ENCODE data around the gene EIF3K. TPM values are rescaled to one million over a fixed set of nuclear protein-coding genes. Genes with fewer than 3 reads are reported as not detected.

The EIF3K gene
- total RNA-seq, 1 experiment from 2014 or later, result 2,011 TPM

DNA sequence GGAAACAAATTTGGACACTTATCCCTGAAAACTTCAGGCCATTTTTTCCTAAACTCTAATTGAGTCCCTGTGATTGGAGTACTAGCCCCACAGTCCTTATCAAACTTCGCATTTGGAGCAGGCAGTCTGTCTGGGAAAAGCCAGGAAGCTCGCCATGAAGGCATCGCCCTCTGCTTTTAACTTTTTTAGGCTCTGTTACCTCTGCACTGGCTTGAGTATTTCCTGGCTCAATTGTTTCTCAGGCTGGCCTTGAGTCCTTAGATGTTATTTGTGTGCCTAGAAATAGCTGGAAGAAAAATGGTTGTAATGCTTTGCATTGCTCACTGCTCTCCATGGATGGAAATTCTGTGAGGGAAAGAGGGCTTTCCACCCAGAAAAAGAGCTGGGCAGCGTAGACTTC lies 52.7 kb downstream of the EIF3K start:
- Histone ChIP-seq H3K27me3 (ENCODE audit: control insufficient read depth, insufficient read depth, low read length) (no peaks in the 10 kb centered on the region), H3K36me3 (ENCODE audit: control insufficient read depth, insufficient read depth, low read length) (peaks cover 13% of the 10 kb centered on the region), H3K4me1 (ENCODE audit: control insufficient read depth, insufficient read depth, low read length) (peaks cover 92% of the 10 kb centered on the region), H3K4me3 (ENCODE audit: low read depth in 2 of 2, low read length in 2 of 2) (no peak overlapping the region), H3K9me3 (ENCODE audit: control insufficient read depth, insufficient read depth, low read depth, low read length) (no peaks in the 10 kb centered on the region), H3K27ac (ENCODE audit: low read length) (peak overlapping the region; percentile 96)
- ATAC-seq, result no peak
- TF ChIP-seq SIN3A (IDR thresholded peaks at IDR 0.05; ENCODE audit: borderline replicate concordance, insufficient read depth, low read depth, low read length) (no peak), POLR2AphosphoS5 (IDR thresholded peaks at IDR 0.05; ENCODE audit: low read depth, low read length) (no peak), TCF7L2 (IDR thresholded peaks at IDR 0.05; ENCODE audit: low read depth, low read length) (no peak)
- TF ChIP-seq, protein P1, sequence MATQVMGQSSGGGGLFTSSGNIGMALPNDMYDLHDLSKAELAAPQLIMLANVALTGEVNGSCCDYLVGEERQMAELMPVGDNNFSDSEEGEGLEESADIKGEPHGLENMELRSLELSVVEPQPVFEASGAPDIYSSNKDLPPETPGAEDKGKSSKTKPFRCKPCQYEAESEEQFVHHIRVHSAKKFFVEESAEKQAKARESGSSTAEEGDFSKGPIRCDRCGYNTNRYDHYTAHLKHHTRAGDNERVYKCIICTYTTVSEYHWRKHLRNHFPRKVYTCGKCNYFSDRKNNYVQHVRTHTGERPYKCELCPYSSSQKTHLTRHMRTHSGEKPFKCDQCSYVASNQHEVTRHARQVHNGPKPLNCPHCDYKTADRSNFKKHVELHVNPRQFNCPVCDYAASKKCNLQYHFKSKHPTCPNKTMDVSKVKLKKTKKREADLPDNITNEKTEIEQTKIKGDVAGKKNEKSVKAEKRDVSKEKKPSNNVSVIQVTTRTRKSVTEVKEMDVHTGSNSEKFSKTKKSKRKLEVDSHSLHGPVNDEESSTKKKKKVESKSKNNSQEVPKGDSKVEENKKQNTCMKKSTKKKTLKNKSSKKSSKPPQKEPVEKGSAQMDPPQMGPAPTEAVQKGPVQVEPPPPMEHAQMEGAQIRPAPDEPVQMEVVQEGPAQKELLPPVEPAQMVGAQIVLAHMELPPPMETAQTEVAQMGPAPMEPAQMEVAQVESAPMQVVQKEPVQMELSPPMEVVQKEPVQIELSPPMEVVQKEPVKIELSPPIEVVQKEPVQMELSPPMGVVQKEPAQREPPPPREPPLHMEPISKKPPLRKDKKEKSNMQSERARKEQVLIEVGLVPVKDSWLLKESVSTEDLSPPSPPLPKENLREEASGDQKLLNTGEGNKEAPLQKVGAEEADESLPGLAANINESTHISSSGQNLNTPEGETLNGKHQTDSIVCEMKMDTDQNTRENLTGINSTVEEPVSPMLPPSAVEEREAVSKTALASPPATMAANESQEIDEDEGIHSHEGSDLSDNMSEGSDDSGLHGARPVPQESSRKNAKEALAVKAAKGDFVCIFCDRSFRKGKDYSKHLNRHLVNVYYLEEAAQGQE (IDR thresholded peaks at IDR 0.05; ENCODE audit: insufficient read depth in 1 of 2, low read depth in 2 of 2, low read length in 1 of 2), result no peak
- TF ChIP-seq, protein P2, sequence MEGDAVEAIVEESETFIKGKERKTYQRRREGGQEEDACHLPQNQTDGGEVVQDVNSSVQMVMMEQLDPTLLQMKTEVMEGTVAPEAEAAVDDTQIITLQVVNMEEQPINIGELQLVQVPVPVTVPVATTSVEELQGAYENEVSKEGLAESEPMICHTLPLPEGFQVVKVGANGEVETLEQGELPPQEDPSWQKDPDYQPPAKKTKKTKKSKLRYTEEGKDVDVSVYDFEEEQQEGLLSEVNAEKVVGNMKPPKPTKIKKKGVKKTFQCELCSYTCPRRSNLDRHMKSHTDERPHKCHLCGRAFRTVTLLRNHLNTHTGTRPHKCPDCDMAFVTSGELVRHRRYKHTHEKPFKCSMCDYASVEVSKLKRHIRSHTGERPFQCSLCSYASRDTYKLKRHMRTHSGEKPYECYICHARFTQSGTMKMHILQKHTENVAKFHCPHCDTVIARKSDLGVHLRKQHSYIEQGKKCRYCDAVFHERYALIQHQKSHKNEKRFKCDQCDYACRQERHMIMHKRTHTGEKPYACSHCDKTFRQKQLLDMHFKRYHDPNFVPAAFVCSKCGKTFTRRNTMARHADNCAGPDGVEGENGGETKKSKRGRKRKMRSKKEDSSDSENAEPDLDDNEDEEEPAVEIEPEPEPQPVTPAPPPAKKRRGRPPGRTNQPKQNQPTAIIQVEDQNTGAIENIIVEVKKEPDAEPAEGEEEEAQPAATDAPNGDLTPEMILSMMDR (IDR thresholded peaks at IDR 0.05), result no peak
- POLR2A ChIA-PET, result interaction anchor here (0.5 to 2.2 kb wide), 5 partner anchors 8 to 54 kb away, joined by 3 to 10 read pairs (median 6); partner anchors contain the start of gene ACTN4
- BruUV-seq (replicated peaks), result TSS peak; percentile 2
- in situ Hi-C loops (cut with HindIII; ENCODE audit: low pct_unique_long_range_greater_than_20kb, low sequenced_read_pairs) (loop anchor here (25.0 kb wide), 2 partner anchors 1116 to 1666 kb away; partner anchors contain the start of genes C19orf47, LEUTX and PLD3), intact Hi-C loops (cut with micrococcal nuclease; ENCODE audit: unreplicated experiment) (no loop called here)
- no peak for DNase-seq (ENCODE audit: low read depth, low spot score)
- CTCF ChIA-PET, result interaction anchor here (0.5 to 1.1 kb wide), 3 partner anchors 11 to 606 kb away, joined by 5 to 12 read pairs (median 7); no protein-coding TSS in a partner anchor

DNA sequence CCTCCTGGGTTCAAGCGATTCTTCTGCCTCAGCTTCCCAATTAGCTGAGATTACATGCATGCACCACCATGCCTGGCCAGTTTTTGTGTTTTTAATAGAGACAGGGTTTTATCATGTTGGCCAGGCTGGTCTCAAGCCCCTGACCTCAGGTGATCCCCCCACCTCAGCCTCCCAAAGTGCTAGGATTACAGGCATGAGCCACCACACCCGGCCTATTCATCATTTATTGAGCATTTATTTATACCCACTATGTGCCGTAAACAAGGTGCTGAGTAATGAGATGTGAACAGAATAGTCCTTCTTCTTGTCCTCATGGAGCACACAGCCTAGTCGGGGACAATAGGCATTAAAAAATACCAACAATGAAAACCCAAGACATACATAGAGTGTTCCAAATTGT lies 54.0 kb downstream of the EIF3K start:
- BruUV-seq (replicated peaks), result no TSS peak
- peak overlapping the region; percentile 49 for H3K27ac ChIP-seq (ENCODE audit: low read length)
- peaks cover 9% of the 10 kb centered on the region for H3K36me3 ChIP-seq (ENCODE audit: control insufficient read depth, insufficient read depth, low read length)
- POLR2A ChIA-PET, result interaction anchor here (0.7 kb wide), 1 partner anchor 13 kb away, joined by 3 read pairs; no protein-coding TSS in a partner anchor
- no peak overlapping the region for H3K4me3 ChIP-seq (ENCODE audit: low read depth in 2 of 2, low read length in 2 of 2)
- intact Hi-C loops (cut with micrococcal nuclease; ENCODE audit: unreplicated experiment), result no loop called here
- ATAC-seq (no peak), DNase-seq (ENCODE audit: low read depth, low spot score) (no peak)
- peaks cover 92% of the 10 kb centered on the region for H3K4me1 ChIP-seq (ENCODE audit: control insufficient read depth, insufficient read depth, low read length)
- in situ Hi-C loops (cut with HindIII; ENCODE audit: low pct_unique_long_range_greater_than_20kb, low sequenced_read_pairs), result loop anchor here (25.0 kb wide), 2 partner anchors 1114 to 1664 kb away; partner anchors contain the start of genes C19orf47, LEUTX and PLD3
- CTCF ChIA-PET, result interaction anchor here (0.7 kb wide), 1 partner anchor 61 kb away, joined by 15 read pairs; no protein-coding TSS in a partner anchor
- TF ChIP-seq SIN3A (IDR thresholded peaks at IDR 0.05; ENCODE audit: borderline replicate concordance, insufficient read depth, low read depth, low read length), result no peak
- no peaks in the 10 kb centered on the region for H3K9me3 ChIP-seq (ENCODE audit: control insufficient read depth, insufficient read depth, low read depth, low read length)
- H3K27me3 ChIP-seq (ENCODE audit: control insufficient read depth, insufficient read depth, low read length), result no peaks in the 10 kb centered on the region
